MM.1S (cell line): ENCODE measurements around the gene THOC2.
"Not testable (repeated sequence)": the region's sequence is repeated elsewhere in the genome, so short reads cannot be mapped to it uniquely, and the experiment has no call there.

Experiments
- DNase-seq: peaks from one replicate; pipeline ENCODE4 v3.0.0-alpha.2; 2015
- H2AFZ ChIP-seq: fragments of 300-600 bp; sonication (generic); 2 replicates; pipeline ENCODE4 v1.6.0; 2016; ENCODE audit warnings: antibody characterized with exemption, low read length
- H3F3A ChIP-seq: fragments of 300-600 bp; sonication (generic); 2 replicates; pipeline ENCODE4 v1.6.1; 2016; ENCODE audit warnings: mild to moderate bottlenecking, antibody characterized with exemption, low read length, moderate library complexity, mixed read lengths; ENCODE audit not compliant: insufficient read depth
- H3K27ac ChIP-seq: fragments of 300-600 bp; sonication (generic); 2 replicates; pipeline ENCODE4 v1.5.1; 2016; ENCODE audit warnings: mild to moderate bottlenecking, low read length
- H3K27me3 ChIP-seq: fragments of 300-600 bp; sonication (generic); replicated peaks from 2 replicates; pipeline ENCODE4 v1.6.0; 2016; ENCODE audit warnings: low read length; ENCODE audit not compliant: insufficient read depth
- H3K36me3 ChIP-seq: fragments of 300-600 bp; sonication (generic); replicated peaks from 2 replicates; pipeline ENCODE4 v1.6.1; 2016; ENCODE audit warnings: mild to moderate bottlenecking, low read length, mixed read lengths; ENCODE audit not compliant: insufficient read depth
- H3K4me1 ChIP-seq: fragments of 300-600 bp; sonication (generic); 2 replicates; pipeline ENCODE4 v1.6.1; 2016; ENCODE audit warnings: low read length, mixed read lengths
- H3K4me2 ChIP-seq: fragments of 300-600 bp; sonication (generic); 2 replicates; pipeline ENCODE4 v1.6.0; 2016; ENCODE audit warnings: low read depth, low read length
- H3K4me3 ChIP-seq: fragments of 300-600 bp; sonication (generic); 2 replicates; pipeline ENCODE4 v1.5.1; 2016; ENCODE audit warnings: low read length, mixed read lengths
- H3K79me2 ChIP-seq: fragments of 300-600 bp; sonication (generic); 2 replicates; pipeline ENCODE4 v1.6.1; 2016; ENCODE audit warnings: mixed run types, low read length, mixed read lengths
- H3K9ac ChIP-seq: fragments of 300-600 bp; sonication (generic); 2 replicates; pipeline ENCODE4 v1.6.1; 2016; ENCODE audit warnings: low read length, mixed read lengths
- H3K9me2 ChIP-seq: fragments of 300-600 bp; sonication (generic); replicated peaks from 2 replicates; pipeline ENCODE4 v1.6.1; 2016; ENCODE audit warnings: mild to moderate bottlenecking, low read length, mixed read lengths; ENCODE audit not compliant: insufficient read depth
- H3K9me3 ChIP-seq: fragments of 300-600 bp; sonication (generic); replicated peaks from 2 replicates; pipeline ENCODE4 v1.6.1; 2016; ENCODE audit warnings: mild to moderate bottlenecking, low read length, mixed read lengths; ENCODE audit not compliant: insufficient read depth
- H4K20me1 ChIP-seq: fragments of 300-600 bp; sonication (generic); 2 replicates; pipeline ENCODE4 v1.6.1; 2016; ENCODE audit warnings: mild to moderate bottlenecking, low read length, moderate library complexity, mixed read lengths; ENCODE audit not compliant: insufficient read depth
- CTCF ChIP-seq: fragments of 300-600 bp; sonication (generic); IDR thresholded peaks from 2 replicates; pipeline ENCODE4 v1.5.1; 2016; ENCODE audit warnings: antibody characterized with exemption, low read length, mixed read lengths
- EZH2 ChIP-seq: fragments of 300-600 bp; sonication (generic); optimal IDR thresholded peaks from 2 replicates; pipeline ENCODE3; 2017; ENCODE audit warnings: low read depth, mild to moderate bottlenecking, antibody characterized with exemption, low read length, mixed read lengths
- EZH2phosphoT487 ChIP-seq: fragments of 300-600 bp; sonication (generic); IDR thresholded peaks from 2 replicates; pipeline ENCODE4 v1.6.1; 2018; ENCODE audit warnings: antibody characterized with exemption, low read length

Gene THOC2

GRCh38 chrX:123738378-123738940 is 5.6 kb upstream of the THOC2 start:
- TF ChIP-seq EZH2phosphoT487, result no peak
- no peak for TF ChIP-seq EZH2
- TF ChIP-seq CTCF, result no peak
- Histone ChIP-seq H3K4me3 (no peak overlapping the region), H3K9me3 (no peaks in the 10 kb centered on the region), H3K9ac (no peak overlapping the region), H3K27ac (no peak overlapping the region), H3K9me2 (no peaks in the 10 kb centered on the region), H3K4me2 (no peak overlapping the region), H3K4me1 (no peaks in the 10 kb centered on the region), H2AFZ (no peak overlapping the region), H4K20me1 (no peaks in the 10 kb centered on the region), H3K27me3 (no peaks in the 10 kb centered on the region), H3F3A (no peaks in the 10 kb centered on the region), H3K79me2 (no peaks in the 10 kb centered on the region), H3K36me3 (no peaks in the 10 kb centered on the region)
- no peak for DNase-seq

GRCh38 chrX:123736333-123736921 is 3.6 kb upstream of the THOC2 start:
- Histone ChIP-seq H3K4me2 (no peak overlapping the region), H2AFZ (no peak overlapping the region), H3K79me2 (peaks cover 15% of the 10 kb centered on the region), H3F3A (no peaks in the 10 kb centered on the region), H3K9me3 (no peaks in the 10 kb centered on the region), H3K36me3 (no peaks in the 10 kb centered on the region), H4K20me1 (no peaks in the 10 kb centered on the region), H3K9me2 (no peaks in the 10 kb centered on the region), H3K9ac (no peak overlapping the region), H3K4me3 (no peak overlapping the region), H3K27ac (no peak overlapping the region), H3K4me1 (no peaks in the 10 kb centered on the region), H3K27me3 (no peaks in the 10 kb centered on the region)
- TF ChIP-seq EZH2 (no peak), EZH2phosphoT487 (no peak), CTCF (no peak)
- DNase-seq, result no peak

GRCh38 chrX:123735137-123735536 is 2.3 kb upstream of the THOC2 start:
- H3K9me2 ChIP-seq, H3F3A ChIP-seq, H3K36me3 ChIP-seq, H3K4me3 ChIP-seq, H3K27me3 ChIP-seq, H2AFZ ChIP-seq, DNase-seq, H4K20me1 ChIP-seq, H3K4me1 ChIP-seq, H3K27ac ChIP-seq, H3K4me2 ChIP-seq, H3K9ac ChIP-seq, H3K9me3 ChIP-seq: not testable (repeated sequence)
- peaks cover 28% of the 10 kb centered on the region for H3K79me2 ChIP-seq

- H3K27me3 ChIP-seq, H4K20me1 ChIP-seq, H3K4me3 ChIP-seq, DNase-seq, H3K4me1 ChIP-seq, H2AFZ ChIP-seq, H3K27ac ChIP-seq, H3K9me3 ChIP-seq, H3K4me2 ChIP-seq, H3F3A ChIP-seq, H3K36me3 ChIP-seq, H3K9me2 ChIP-seq, H3K9ac ChIP-seq: not testable (repeated sequence)
- peaks cover 38% of the 10 kb centered on the region for H3K79me2 ChIP-seq
Observed at GRCh38 chrX:123734079-123734478, 1.2 kb upstream of the THOC2 start.
